ENCODE data around the gene LRP2BP. TPM values are rescaled to one million over a fixed set of nuclear protein-coding genes. Genes with fewer than 3 reads are reported as not detected.
A peak's percentile ranks its signal among the peaks of the same experiment; 100 is the strongest.

LRP2BP gene
- total RNA-seq, 1 experiment from 2014 or later = 0.33 TPM

DNA sequence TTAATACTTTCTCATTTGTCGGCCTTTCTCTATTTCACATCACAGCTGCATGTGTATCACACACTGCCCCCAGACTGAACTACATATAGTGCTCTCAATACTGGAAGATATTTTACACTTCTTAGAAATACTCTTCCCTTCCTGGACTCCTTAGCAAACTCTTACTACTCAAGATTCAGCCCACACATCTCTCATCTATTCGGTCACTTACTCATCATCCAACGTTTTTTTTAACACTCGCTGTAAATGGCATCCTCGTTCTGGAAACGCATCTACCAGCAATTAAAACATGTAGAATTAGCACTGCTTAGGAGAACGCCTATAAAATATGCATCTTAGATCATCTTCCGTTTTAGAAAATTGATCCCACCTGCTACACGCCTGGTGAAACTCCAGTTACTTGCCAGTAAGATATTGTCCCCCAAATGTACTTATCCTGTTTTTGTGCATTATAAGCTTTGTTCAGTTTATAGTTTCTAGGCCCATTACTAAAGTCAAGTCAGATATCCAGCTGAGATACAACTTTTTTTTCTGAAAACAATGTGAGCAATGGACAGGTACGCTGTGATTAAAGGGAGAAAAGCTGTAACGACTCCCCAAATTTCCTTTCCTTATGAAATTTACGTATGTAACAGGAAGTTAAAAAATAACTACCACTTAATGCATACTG, 1.0 kb downstream of the LRP2BP start:
- Mint-ChIP-seq H3K4me1 (peaks cover 22% of the 10 kb centered on the region), H3K27me3 (ENCODE audit: low read depth) (no peaks in the 10 kb centered on the region), H3K9me3 (peaks cover 9% of the 10 kb centered on the region), H3K36me3 (peaks cover 20% of the 10 kb centered on the region), H3K27ac (no peak overlapping the region), H3K4me3 (peak overlapping the region; percentile 26)
- POLR2A ChIA-PET = no interaction called here
- CTCF ChIA-PET = no interaction called here
- TF ChIP-seq, protein P1, sequence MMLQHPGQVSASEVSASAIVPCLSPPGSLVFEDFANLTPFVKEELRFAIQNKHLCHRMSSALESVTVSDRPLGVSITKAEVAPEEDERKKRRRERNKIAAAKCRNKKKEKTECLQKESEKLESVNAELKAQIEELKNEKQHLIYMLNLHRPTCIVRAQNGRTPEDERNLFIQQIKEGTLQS (CRISPR knock-in tag; conservative IDR thresholded peaks at IDR 0.05) = no peak
- TF ChIP-seq NFYB (CRISPR knock-in tag; conservative IDR thresholded peaks at IDR 0.05; ENCODE audit: low read depth) (no peak), NR1H2 (CRISPR knock-in tag; IDR thresholded peaks at IDR 0.05) (no peak), ELF4 (CRISPR knock-in tag; IDR thresholded peaks at IDR 0.05; ENCODE audit: low read depth) (no peak), HMGA2 (CRISPR knock-in tag; IDR thresholded peaks at IDR 0.05) (no peak), RELA (CRISPR knock-in tag; IDR thresholded peaks at IDR 0.05; ENCODE audit: borderline replicate concordance) (no peak), EMX1 (CRISPR knock-in tag; IDR thresholded peaks at IDR 0.05) (no peak)
- TF ChIP-seq, protein P2, sequence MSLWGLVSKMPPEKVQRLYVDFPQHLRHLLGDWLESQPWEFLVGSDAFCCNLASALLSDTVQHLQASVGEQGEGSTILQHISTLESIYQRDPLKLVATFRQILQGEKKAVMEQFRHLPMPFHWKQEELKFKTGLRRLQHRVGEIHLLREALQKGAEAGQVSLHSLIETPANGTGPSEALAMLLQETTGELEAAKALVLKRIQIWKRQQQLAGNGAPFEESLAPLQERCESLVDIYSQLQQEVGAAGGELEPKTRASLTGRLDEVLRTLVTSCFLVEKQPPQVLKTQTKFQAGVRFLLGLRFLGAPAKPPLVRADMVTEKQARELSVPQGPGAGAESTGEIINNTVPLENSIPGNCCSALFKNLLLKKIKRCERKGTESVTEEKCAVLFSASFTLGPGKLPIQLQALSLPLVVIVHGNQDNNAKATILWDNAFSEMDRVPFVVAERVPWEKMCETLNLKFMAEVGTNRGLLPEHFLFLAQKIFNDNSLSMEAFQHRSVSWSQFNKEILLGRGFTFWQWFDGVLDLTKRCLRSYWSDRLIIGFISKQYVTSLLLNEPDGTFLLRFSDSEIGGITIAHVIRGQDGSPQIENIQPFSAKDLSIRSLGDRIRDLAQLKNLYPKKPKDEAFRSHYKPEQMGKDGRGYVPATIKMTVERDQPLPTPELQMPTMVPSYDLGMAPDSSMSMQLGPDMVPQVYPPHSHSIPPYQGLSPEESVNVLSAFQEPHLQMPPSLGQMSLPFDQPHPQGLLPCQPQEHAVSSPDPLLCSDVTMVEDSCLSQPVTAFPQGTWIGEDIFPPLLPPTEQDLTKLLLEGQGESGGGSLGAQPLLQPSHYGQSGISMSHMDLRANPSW (CRISPR knock-in tag; conservative IDR thresholded peaks at IDR 0.05; ENCODE audit: low read depth) = no peak
- TF ChIP-seq, protein P3, sequence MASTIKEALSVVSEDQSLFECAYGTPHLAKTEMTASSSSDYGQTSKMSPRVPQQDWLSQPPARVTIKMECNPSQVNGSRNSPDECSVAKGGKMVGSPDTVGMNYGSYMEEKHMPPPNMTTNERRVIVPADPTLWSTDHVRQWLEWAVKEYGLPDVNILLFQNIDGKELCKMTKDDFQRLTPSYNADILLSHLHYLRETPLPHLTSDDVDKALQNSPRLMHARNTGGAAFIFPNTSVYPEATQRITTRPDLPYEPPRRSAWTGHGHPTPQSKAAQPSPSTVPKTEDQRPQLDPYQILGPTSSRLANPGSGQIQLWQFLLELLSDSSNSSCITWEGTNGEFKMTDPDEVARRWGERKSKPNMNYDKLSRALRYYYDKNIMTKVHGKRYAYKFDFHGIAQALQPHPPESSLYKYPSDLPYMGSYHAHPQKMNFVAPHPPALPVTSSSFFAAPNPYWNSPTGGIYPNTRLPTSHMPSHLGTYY (CRISPR knock-in tag; IDR thresholded peaks at IDR 0.05) = no peak
- TF ChIP-seq, protein P4, sequence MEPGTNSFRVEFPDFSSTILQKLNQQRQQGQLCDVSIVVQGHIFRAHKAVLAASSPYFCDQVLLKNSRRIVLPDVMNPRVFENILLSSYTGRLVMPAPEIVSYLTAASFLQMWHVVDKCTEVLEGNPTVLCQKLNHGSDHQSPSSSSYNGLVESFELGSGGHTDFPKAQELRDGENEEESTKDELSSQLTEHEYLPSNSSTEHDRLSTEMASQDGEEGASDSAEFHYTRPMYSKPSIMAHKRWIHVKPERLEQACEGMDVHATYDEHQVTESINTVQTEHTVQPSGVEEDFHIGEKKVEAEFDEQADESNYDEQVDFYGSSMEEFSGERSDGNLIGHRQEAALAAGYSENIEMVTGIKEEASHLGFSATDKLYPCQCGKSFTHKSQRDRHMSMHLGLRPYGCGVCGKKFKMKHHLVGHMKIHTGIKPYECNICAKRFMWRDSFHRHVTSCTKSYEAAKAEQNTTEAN (CRISPR knock-in tag; IDR thresholded peaks at IDR 0.05) = no peak
- ATAC-seq (no peak), DNase-seq (ENCODE audit: low spot score) (no peak)

DNA sequence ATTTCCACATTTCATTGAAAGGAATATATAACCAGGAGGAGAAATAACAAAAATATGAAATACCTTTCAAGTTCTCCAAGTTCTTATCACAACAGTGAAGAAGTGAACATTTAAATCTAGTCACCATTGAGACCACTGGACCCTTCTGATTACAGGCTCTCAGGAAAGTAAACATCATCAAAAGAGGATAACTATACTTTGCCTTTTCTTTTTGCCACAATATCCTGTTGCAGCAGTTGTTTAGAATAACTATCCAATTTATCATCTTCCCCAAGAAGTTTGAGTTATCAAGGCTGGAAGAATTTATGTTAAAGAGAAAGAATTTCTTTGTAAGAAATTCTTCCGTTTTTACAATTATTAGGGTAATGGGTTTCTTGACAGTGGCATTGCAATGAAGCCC, 3.6 kb downstream of the LRP2BP start:
- TF ChIP-seq, protein P5, sequence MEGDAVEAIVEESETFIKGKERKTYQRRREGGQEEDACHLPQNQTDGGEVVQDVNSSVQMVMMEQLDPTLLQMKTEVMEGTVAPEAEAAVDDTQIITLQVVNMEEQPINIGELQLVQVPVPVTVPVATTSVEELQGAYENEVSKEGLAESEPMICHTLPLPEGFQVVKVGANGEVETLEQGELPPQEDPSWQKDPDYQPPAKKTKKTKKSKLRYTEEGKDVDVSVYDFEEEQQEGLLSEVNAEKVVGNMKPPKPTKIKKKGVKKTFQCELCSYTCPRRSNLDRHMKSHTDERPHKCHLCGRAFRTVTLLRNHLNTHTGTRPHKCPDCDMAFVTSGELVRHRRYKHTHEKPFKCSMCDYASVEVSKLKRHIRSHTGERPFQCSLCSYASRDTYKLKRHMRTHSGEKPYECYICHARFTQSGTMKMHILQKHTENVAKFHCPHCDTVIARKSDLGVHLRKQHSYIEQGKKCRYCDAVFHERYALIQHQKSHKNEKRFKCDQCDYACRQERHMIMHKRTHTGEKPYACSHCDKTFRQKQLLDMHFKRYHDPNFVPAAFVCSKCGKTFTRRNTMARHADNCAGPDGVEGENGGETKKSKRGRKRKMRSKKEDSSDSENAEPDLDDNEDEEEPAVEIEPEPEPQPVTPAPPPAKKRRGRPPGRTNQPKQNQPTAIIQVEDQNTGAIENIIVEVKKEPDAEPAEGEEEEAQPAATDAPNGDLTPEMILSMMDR (IDR thresholded peaks at IDR 0.05) = no peak
- Mint-ChIP-seq H3K27me3 (ENCODE audit: low read depth) (no peaks in the 10 kb centered on the region), H3K36me3 (0 out of 2 replicates have a peak, but pooled peaks cover 3% of the 10 kb centered on the region), H3K4me1 (peaks cover 15% of the 10 kb centered on the region), H3K9me3 (peaks cover 9% of the 10 kb centered on the region), H3K4me3 (no peak overlapping the region), H3K27ac (no peak overlapping the region)
- ChIA-PET POLR2A (no interaction called here), CTCF (no interaction called here)
- DNase-seq (ENCODE audit: low spot score) = no peak
- no peak for ATAC-seq

DNA sequence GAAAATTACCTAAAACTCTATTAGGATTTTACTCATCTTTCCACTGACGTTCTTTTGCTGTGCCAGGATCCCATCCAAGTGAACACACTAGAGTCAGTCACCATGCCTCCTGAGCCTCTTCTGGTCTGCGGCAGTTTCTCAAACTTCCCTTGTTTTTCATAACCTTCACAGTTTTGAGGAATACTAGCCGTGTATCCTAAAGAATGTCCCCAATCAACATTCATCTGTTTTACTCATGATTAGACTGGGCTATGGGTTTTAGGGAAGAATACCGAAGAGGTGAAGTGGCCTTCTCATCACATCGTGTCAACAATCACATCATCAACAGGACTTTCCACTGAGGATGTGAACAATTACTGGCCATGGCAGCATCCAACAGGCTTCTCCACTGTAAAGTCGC, 4.8 kb downstream of the LRP2BP start:
- H3K9me3 Mint-ChIP-seq = peaks cover 9% of the 10 kb centered on the region
- CTCF ChIA-PET = no interaction called here
- H3K36me3 Mint-ChIP-seq = 0 out of 2 replicates have a peak, but pooled peaks cover 3% of the 10 kb centered on the region
- H3K27me3 Mint-ChIP-seq (ENCODE audit: low read depth) = no peaks in the 10 kb centered on the region
- no peak overlapping the region for H3K4me3 Mint-ChIP-seq
- ATAC-seq (no peak), DNase-seq (ENCODE audit: low spot score) (no peak)
- POLR2A ChIA-PET = no interaction called here
- no peak overlapping the region for H3K27ac Mint-ChIP-seq
- H3K4me1 Mint-ChIP-seq = peaks cover 13% of the 10 kb centered on the region
- TF ChIP-seq ZNF219 (CRISPR knock-in tag; IDR thresholded peaks at IDR 0.05; ENCODE audit: borderline replicate concordance) (no peak), ZNF121 (CRISPR knock-in tag; IDR thresholded peaks at IDR 0.05) (no peak), ETV6 (CRISPR knock-in tag; IDR thresholded peaks at IDR 0.05) (no peak), RELA (CRISPR knock-in tag; IDR thresholded peaks at IDR 0.05; ENCODE audit: borderline replicate concordance) (no peak), CREM (CRISPR knock-in tag; IDR thresholded peaks at IDR 0.05) (no peak), TCF7 (CRISPR knock-in tag; IDR thresholded peaks at IDR 0.05; ENCODE audit: low read depth) (no peak)
- TF ChIP-seq, protein P6, sequence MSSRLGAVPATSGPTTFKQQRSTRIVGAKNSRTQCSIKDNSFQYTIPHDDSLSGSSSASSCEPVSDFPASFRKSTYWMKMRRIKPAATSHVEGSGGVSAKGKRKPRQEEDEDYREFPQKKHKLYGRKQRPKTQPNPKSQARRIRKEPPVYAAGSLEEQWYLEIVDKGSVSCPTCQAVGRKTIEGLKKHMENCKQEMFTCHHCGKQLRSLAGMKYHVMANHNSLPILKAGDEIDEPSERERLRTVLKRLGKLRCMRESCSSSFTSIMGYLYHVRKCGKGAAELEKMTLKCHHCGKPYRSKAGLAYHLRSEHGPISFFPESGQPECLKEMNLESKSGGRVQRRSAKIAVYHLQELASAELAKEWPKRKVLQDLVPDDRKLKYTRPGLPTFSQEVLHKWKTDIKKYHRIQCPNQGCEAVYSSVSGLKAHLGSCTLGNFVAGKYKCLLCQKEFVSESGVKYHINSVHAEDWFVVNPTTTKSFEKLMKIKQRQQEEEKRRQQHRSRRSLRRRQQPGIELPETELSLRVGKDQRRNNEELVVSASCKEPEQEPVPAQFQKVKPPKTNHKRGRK (CRISPR knock-in tag; IDR thresholded peaks at IDR 0.05; ENCODE audit: borderline replicate concordance) = no peak
- TF ChIP-seq, protein P7, sequence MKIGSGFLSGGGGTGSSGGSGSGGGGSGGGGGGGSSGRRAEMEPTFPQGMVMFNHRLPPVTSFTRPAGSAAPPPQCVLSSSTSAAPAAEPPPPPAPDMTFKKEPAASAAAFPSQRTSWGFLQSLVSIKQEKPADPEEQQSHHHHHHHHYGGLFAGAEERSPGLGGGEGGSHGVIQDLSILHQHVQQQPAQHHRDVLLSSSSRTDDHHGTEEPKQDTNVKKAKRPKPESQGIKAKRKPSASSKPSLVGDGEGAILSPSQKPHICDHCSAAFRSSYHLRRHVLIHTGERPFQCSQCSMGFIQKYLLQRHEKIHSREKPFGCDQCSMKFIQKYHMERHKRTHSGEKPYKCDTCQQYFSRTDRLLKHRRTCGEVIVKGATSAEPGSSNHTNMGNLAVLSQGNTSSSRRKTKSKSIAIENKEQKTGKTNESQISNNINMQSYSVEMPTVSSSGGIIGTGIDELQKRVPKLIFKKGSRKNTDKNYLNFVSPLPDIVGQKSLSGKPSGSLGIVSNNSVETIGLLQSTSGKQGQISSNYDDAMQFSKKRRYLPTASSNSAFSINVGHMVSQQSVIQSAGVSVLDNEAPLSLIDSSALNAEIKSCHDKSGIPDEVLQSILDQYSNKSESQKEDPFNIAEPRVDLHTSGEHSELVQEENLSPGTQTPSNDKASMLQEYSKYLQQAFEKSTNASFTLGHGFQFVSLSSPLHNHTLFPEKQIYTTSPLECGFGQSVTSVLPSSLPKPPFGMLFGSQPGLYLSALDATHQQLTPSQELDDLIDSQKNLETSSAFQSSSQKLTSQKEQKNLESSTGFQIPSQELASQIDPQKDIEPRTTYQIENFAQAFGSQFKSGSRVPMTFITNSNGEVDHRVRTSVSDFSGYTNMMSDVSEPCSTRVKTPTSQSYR (CRISPR knock-in tag; IDR thresholded peaks at IDR 0.05) = no peak

Data from WTC11 (cell line).